Myometrial cell (primary cell): ENCODE results near the gene SSR2. TPM values are rescaled to one million over a fixed set of nuclear protein-coding genes. Genes with fewer than 3 reads are reported as not detected.

Source experiments
- total RNA-seq: library from RNA; depleted of rRNA; stranded (reverse); fragments of >200 nt; gene quantifications from 2 replicates; pipeline ENCODE4 v1.2.3, GENCODE V29; 2015

SSR2 gene
- total RNA-seq = 633 and 985 TPM in 2 replicates

DNA sequence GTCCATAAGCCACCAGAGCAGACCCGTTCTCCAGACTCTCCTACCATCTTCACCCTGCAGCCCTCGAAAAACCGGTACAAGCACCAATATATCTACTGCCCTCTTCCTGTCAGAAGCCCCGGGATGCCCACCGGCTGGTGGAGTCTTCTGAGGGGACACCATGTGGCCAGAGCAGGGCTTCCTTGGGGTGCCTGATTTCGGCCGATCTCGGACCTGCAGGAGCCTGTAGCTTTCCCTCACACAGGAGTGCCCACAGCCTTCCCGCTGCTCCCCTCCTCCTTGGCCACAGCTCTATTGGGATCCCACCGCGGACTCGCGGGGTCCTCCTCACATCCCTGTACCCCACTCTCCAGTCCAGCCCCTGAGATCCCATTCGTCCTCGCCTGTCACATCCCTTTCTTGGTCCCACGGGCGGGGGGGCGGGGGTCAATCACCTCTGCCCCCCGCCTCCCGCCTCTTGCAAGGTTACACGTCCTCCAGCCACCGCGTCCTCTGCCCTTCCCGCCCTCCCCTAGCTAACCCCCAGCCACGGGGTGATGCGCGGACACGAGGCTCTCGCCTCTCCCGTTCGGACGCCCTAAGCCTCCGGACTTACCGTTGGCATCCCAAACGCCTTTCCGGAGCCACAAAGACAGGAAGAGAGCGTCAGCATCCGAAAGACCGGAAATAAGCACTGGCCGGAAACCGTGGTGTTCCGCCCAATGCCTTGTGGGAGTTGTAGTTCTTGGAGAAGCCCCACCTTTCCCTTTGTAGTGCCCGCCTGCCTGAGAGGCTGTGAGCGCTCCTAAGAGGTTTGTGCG lies at the start of gene SSR2:
Gene SSR2, minus strand, starts transcription at position 659 of the 800 bp plus-strand sequence. CDS start 784 bp downstream, outside the sequence.

DNA sequence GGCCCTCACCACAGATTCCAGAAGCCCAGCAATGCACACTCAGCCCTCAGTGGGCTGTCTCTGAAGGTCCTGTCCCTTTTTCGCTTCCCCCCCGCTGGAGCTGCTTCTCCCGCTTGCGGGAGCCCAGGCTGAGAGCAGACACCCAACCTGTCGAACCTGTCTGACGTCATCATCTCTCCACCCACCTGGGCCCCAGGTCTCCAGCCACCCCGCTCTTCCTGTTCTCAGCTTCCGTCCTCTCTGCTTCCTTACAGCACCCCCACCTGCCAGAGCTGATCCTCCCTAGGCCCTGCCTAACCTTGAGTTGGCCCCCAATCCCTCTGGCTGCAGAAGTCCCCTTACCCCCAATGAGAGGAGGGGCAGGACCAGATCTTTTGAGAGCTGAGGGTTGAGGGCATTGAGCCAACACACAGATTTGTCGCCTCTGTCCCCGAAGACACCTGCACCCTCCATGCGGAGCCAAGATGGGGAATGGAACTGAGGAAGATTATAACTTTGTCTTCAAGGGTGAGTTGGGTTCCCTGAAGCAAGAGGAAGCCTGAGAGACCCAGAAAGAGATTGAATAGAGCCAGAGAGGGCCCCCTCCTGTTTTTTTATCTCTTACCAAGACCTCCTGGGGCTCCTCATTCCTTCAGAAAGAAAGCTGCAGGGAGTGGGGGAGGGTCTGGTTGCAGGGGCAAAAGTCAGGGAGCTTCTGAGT lies 40.3 kb upstream of the SSR2 start, which contains the start of gene RAB25:
Gene RAB25, plus strand, starts transcription at position 224 of the 700 bp plus-strand sequence. Its CDS starts 241 bp downstream, at position 465.

DNA sequence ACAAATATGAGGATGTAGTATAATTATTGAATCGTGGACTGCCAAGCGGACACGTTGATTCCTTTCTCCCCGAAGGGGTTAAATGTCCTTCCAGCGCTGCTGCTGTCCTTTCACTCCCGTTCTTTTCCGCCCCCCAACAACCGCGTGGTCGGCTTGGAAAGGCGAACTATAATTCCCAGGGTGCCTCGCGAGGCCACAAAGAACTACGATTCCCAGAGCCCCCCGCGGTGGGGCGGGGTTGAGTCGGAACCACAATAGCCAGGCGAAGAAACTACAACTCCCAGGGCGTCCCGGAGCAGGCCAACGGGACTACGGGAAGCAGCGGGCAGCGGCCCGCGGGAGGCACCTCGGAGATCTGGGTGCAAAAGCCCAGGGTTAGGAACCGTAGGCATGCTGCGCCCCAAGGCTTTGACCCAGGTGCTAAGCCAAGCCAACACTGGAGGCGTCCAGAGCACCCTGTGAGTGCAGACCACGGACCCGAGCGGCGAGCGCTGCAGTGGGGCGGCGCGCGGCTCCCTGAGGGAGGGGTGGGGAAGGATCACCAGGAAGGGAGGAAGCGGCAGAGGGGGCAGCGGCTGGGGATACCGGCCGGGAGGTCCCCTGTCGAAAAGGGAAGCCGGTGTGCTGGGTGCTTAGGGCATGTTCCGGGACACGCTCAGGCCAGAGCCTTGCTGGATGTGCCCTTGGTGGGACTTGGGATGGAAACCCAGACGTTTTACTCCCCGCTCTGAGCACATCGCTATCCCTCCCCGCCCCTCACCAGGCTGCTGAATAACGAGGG lies 33.9 kb upstream of the SSR2 start, which contains the start of gene LAMTOR2:
Gene LAMTOR2, plus strand, starts transcription at position 283 of the 781 bp plus-strand sequence. Its CDS starts 108 bp downstream, at position 391.

DNA sequence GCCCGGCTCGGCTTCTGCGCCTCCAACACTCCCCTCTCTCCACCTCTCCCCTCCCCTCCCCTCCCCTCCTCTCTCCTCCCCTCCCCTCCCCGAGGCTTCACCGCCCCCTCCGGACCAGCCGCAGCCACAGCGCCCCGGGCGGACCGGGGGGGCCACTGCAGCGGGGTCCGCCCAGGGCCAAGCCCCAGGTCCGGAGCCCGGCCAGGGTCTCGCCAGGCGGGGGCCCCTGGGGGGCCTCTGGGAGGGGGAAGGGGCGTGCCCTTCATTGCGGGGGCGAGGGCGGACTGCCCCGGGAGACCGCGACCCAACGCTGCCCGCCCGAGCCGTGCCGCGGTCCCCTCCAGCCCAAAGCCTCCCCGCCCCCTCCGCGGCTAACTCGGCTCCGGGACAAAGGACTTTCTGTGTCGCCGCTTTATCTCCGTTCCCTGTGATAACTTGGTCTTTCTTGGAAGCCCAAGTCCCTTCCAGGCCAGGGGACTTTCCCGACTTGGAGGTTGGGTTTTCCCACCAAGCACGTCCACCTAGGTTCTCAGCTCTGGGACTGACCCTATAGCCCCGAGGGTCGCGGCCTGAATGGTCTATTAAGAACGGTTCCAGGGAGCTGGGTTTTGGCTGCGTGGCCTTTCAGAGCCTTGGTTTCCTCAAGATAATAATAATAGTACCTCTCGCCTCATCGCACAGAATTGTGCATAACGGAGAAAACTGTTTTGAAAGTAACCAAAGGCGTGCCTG lies 33.2 kb upstream of the SSR2 start, which contains the start of gene UBQLN4:
Gene UBQLN4, minus strand, starts transcription at position 31 of the 732 bp plus-strand sequence. CDS start 97 bp downstream, outside the sequence.

DNA sequence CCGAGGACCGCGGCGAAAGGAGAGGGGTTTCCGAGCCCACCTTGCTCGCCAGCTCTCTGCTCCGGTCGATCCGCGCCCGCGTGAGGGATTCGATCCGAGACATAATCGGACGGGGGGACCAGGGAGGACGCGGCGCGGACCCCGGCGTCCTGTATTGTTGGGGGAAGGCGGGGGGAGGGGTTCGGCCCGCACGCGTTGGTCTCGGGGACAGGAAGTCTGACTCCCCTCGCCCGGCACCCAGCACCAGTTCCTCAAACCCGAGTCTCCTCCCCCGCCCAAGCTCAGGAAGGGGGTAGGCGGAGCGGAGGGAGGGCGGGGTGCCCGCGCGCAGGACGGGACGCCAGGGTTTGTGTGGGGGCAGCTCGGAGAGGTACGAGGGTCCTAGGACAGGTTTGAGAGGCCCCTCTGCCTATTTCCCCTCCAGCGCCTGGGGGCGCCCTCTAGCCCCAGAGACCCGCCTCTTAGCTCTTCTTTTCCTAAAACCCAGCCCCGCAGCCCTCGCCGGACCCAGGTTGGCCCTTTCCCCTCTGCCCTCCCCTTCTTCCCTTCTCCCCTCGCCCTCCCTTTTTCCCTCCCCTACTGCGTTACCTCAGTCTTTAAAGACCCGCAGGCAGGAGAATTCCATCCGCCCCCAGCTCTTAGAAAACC lies 42.3 kb downstream of the SSR2 start, which contains the start of gene ARHGEF2:
Gene ARHGEF2, minus strand, starts transcription at position 223 of the 648 bp plus-strand sequence. Its CDS starts 120 bp downstream, at position 103.

Other genes starting within 250 kb of the SSR2 start
- 20.4 and 21.6 TPM in 2 replicates for gene GON4L, start 163.7 kb downstream of the SSR2 start, total RNA-seq
- 17.0 and 19.3 TPM in 2 replicates for gene SYT11, start 161.4 kb downstream of the SSR2 start, total RNA-seq
- 17.9 and 20.8 TPM in 2 replicates for gene RIT1, start 109.6 kb downstream of the SSR2 start, total RNA-seq
- 18.1 and 28.3 TPM in 2 replicates for gene KHDC4, start 86.5 kb downstream of the SSR2 start, total RNA-seq
- gene RXFP4, start 79.3 kb downstream of the SSR2 start, total RNA-seq = not detected in 2 replicates
- 104 and 114 TPM in 2 replicates for gene ARHGEF2, start 42.4 kb downstream of the SSR2 start, total RNA-seq
- gene UBQLN4, start 32.8 kb upstream of the SSR2 start, total RNA-seq = 19.3 and 19.6 TPM in 2 replicates
- gene LAMTOR2, start 33.8 kb upstream of the SSR2 start, total RNA-seq = 76.1 and 78.7 TPM in 2 replicates
- not detected in 2 replicates for gene RAB25, start 40.2 kb upstream of the SSR2 start, total RNA-seq
- 0.58 and 0.71 TPM in 2 replicates for gene MEX3A, start 61.5 kb upstream of the SSR2 start, total RNA-seq
- 897 and 914 TPM in 2 replicates for gene LMNA, start 93.8 kb upstream of the SSR2 start, total RNA-seq
- under 0.01 and 0.35 TPM in 2 replicates for gene SEMA4A, start 132.6 kb upstream of the SSR2 start, total RNA-seq
- gene SLC25A44, start 173.2 kb upstream of the SSR2 start, total RNA-seq = 14.7 and 15.2 TPM in 2 replicates
- gene PMF1, start 192.1 kb upstream of the SSR2 start, total RNA-seq = 83.6 and 94.0 TPM in 2 replicates
- gene BGLAP, start 221.2 kb upstream of the SSR2 start, total RNA-seq = 3.7 TPM in 1 of 2 replicates, not detected in the other
- not detected in 2 replicates for gene PAQR6, start 227.1 kb upstream of the SSR2 start, total RNA-seq